Activated CD8-positive, alpha-beta memory T cell treated with anti-CD3 and anti-CD28 coated beads, Interleukin-2, amount 10 ng/mL, durations not matched to agents 7 days and 5 days (primary cell): ENCODE data around the gene UBR3. TPM values are rescaled to one million over a fixed set of nuclear protein-coding genes. Genes with fewer than 3 reads are reported as not detected.
"Not testable (repeated sequence)": the region's sequence is repeated elsewhere in the genome, so short reads cannot be mapped to it uniquely, and the experiment has no call there.

Experiments
- ATAC-seq: fragments of 150-1000 bp; cut with Tn5 transposase; one replicate; pipeline ENCODE4 v1.10.0; 2021; ENCODE audit warnings: moderate library complexity
- CTCF ChIA-PET: fragments of 350-600 bp; sonication (Branson Sonifier 250); formaldehyde crosslinking; loops from one replicate; lab custom pipeline; 2021; ENCODE audit warnings: antibody characterized with exemption; lab: Charles Lee
- DNase-seq: peaks from one replicate; pipeline ENCODE4 v3.0.0-alpha.2; 2020
- H3K27ac Mint-ChIP-seq: one replicate; pipeline ENCODE4 v1.8.0; 2021; ENCODE audit warnings: mild to moderate bottlenecking, mixed read lengths
- H3K27me3 Mint-ChIP-seq: one replicate; pipeline ENCODE4 v1.8.0; 2021; ENCODE audit warnings: mixed read lengths
- H3K36me3 Mint-ChIP-seq: one replicate; pipeline ENCODE4 v1.8.0; 2021; ENCODE audit warnings: mild to moderate bottlenecking, mixed read lengths
- H3K4me1 Mint-ChIP-seq: one replicate; pipeline ENCODE4 v1.8.0; 2021; ENCODE audit warnings: mixed read lengths
- H3K4me3 Mint-ChIP-seq: one replicate; pipeline ENCODE4 v1.8.0; 2021; ENCODE audit warnings: mild to moderate bottlenecking, moderate library complexity, mixed read lengths
- H3K9me3 Mint-ChIP-seq: one replicate; pipeline ENCODE4 v1.8.0; 2022; ENCODE audit warnings: low read depth, mixed read lengths
- total RNA-seq, 2 experiments: library from RNA; stranded (reverse); gene quantifications; one replicate each; pipeline ENCODE4 v1.2.3, GENCODE V29; 2021

Gene UBR3
- total RNA-seq, 2 experiments from 2014 or later: 21.3 to 23.2 TPM

- CTCF ChIA-PET, DNase-seq, ATAC-seq, H3K27ac Mint-ChIP-seq, H3K4me1 Mint-ChIP-seq, H3K27me3 Mint-ChIP-seq, H3K4me3 Mint-ChIP-seq, H3K9me3 Mint-ChIP-seq: not testable (repeated sequence)
- H3K36me3 Mint-ChIP-seq: peaks cover 18% of the 10 kb centered on the region
These were observed 72.8 kb downstream of the UBR3 start for GRCh38 chr2:169900103-169900502.

- DNase-seq: no peak
- Mint-ChIP-seq H3K4me3 (no peak overlapping the region), H3K36me3 (peaks cover 16% of the 10 kb centered on the region), H3K27me3 (no peaks in the 10 kb centered on the region), H3K27ac (no peak overlapping the region), H3K4me1 (peaks cover 4% of the 10 kb centered on the region), H3K9me3 (no peaks in the 10 kb centered on the region)
- ATAC-seq: no peak
- CTCF ChIA-PET: no interaction called here
These were observed 73.4 kb downstream of the UBR3 start for GRCh38 chr2:169900686-169901085.

GRCh38 chr2:169906731-169907130 is 79.5 kb downstream of the UBR3 start:
- H3K36me3 Mint-ChIP-seq: peaks cover 5% of the 10 kb centered on the region
- no peaks in the 10 kb centered on the region for H3K4me1 Mint-ChIP-seq
- CTCF ChIA-PET: interaction anchor here (1.2 kb wide), 1 partner anchor 13 kb away, joined by 4 read pairs; no protein-coding TSS in a partner anchor
- no peaks in the 10 kb centered on the region for H3K9me3 Mint-ChIP-seq
- ATAC-seq: no peak
- H3K4me3 Mint-ChIP-seq: no peak overlapping the region
- no peak overlapping the region for H3K27ac Mint-ChIP-seq
- no peaks in the 10 kb centered on the region for H3K27me3 Mint-ChIP-seq
- no peak for DNase-seq

GRCh38 chr2:169909376-169909775 is 82.1 kb downstream of the UBR3 start:
- no peak for DNase-seq
- peaks cover 3% of the 10 kb centered on the region for H3K36me3 Mint-ChIP-seq
- H3K9me3 Mint-ChIP-seq: no peaks in the 10 kb centered on the region
- no peak for ATAC-seq
- no peaks in the 10 kb centered on the region for H3K27me3 Mint-ChIP-seq
- H3K4me1 Mint-ChIP-seq: no peaks in the 10 kb centered on the region
- CTCF ChIA-PET: no interaction called here
- H3K27ac Mint-ChIP-seq: no peak overlapping the region
- H3K4me3 Mint-ChIP-seq: no peak overlapping the region

- Mint-ChIP-seq H3K27ac (no peak overlapping the region), H3K36me3 (peaks cover 3% of the 10 kb centered on the region), H3K4me1 (no peaks in the 10 kb centered on the region), H3K9me3 (no peaks in the 10 kb centered on the region), H3K27me3 (no peaks in the 10 kb centered on the region), H3K4me3 (no peak overlapping the region)
- no peak for ATAC-seq
- no peak for DNase-seq
- CTCF ChIA-PET: no interaction called here
These were observed 83.0 kb downstream of the UBR3 start for GRCh38 chr2:169910109-169910799.

GRCh38 chr2:169911119-169911518 is 83.9 kb downstream of the UBR3 start:
- no peak overlapping the region for H3K27ac Mint-ChIP-seq
- CTCF ChIA-PET: no interaction called here
- peaks cover 3% of the 10 kb centered on the region for H3K36me3 Mint-ChIP-seq
- DNase-seq (no peak), ATAC-seq (no peak)
- H3K4me1 Mint-ChIP-seq: no peaks in the 10 kb centered on the region
- H3K4me3 Mint-ChIP-seq: no peak overlapping the region
- no peaks in the 10 kb centered on the region for H3K9me3 Mint-ChIP-seq
- H3K27me3 Mint-ChIP-seq: no peaks in the 10 kb centered on the region

- Mint-ChIP-seq H3K27me3 (no peaks in the 10 kb centered on the region), H3K4me1 (no peaks in the 10 kb centered on the region), H3K36me3 (peaks cover 6% of the 10 kb centered on the region), H3K4me3 (no peak overlapping the region), H3K9me3 (no peaks in the 10 kb centered on the region), H3K27ac (no peak overlapping the region)
- CTCF ChIA-PET: interaction anchor here (1.6 kb wide), 1 partner anchor 10 kb away, joined by 3 read pairs; no protein-coding TSS in a partner anchor
- DNase-seq (no peak), ATAC-seq (no peak)
These were observed 89.4 kb downstream of the UBR3 start for GRCh38 chr2:169916623-169917022.

GRCh38 chr2:169923977-169924376 is 96.7 kb downstream of the UBR3 start:
- no peak overlapping the region for H3K27ac Mint-ChIP-seq
- ATAC-seq (no peak), DNase-seq (no peak)
- no peaks in the 10 kb centered on the region for H3K9me3 Mint-ChIP-seq
- CTCF ChIA-PET: interaction anchor here (0.5 to 1.7 kb wide), 3 partner anchors 96 to 309 kb away, joined by 3 to 5 read pairs (median 3); partner anchors contain the start of gene METTL5
- H3K27me3 Mint-ChIP-seq: no peaks in the 10 kb centered on the region
- peaks cover 4% of the 10 kb centered on the region for H3K36me3 Mint-ChIP-seq
- no peak overlapping the region for H3K4me3 Mint-ChIP-seq
- H3K4me1 Mint-ChIP-seq: peaks cover 2% of the 10 kb centered on the region

GRCh38 chr2:169925968-169926367 is 98.7 kb downstream of the UBR3 start:
- Mint-ChIP-seq H3K36me3 (peaks cover 2% of the 10 kb centered on the region), H3K9me3 (no peaks in the 10 kb centered on the region), H3K4me1 (peaks cover 2% of the 10 kb centered on the region), H3K4me3 (no peak overlapping the region), H3K27me3 (no peaks in the 10 kb centered on the region), H3K27ac (no peak overlapping the region)
- DNase-seq: no peak
- no peak for ATAC-seq
- CTCF ChIA-PET: no interaction called here

- CTCF ChIA-PET: interaction anchor here (0.8 to 1.3 kb wide), 7 partner anchors 98 to 819 kb away, joined by 3 to 9 read pairs (median 3); partner anchors contain the start of gene METTL5
- H3K27me3 Mint-ChIP-seq: no peaks in the 10 kb centered on the region
- no peak overlapping the region for H3K27ac Mint-ChIP-seq
- DNase-seq (no peak), ATAC-seq (no peak)
- no peaks in the 10 kb centered on the region for H3K9me3 Mint-ChIP-seq
- H3K4me1 Mint-ChIP-seq: no peaks in the 10 kb centered on the region
- no peak overlapping the region for H3K4me3 Mint-ChIP-seq
- peaks cover 2% of the 10 kb centered on the region for H3K36me3 Mint-ChIP-seq
These were observed 101.2 kb downstream of the UBR3 start for GRCh38 chr2:169928463-169928864.

- no peak for DNase-seq
- no peaks in the 10 kb centered on the region for H3K27me3 Mint-ChIP-seq
- CTCF ChIA-PET: interaction anchor here (2.3 kb wide), 1 partner anchor 109 kb away, joined by 9 read pairs; the partner anchor contains the start of gene METTL5
- peaks cover 3% of the 10 kb centered on the region for H3K36me3 Mint-ChIP-seq
- no peak overlapping the region for H3K4me3 Mint-ChIP-seq
- peak; percentile 60 for ATAC-seq
- no peaks in the 10 kb centered on the region for H3K4me1 Mint-ChIP-seq
- no peak overlapping the region for H3K27ac Mint-ChIP-seq
- H3K9me3 Mint-ChIP-seq: no peaks in the 10 kb centered on the region
These were observed 106.0 kb downstream of the UBR3 start for GRCh38 chr2:169933124-169933711.

GRCh38 chr2:169936652-169937051 is 109.4 kb downstream of the UBR3 start:
- H3K4me3 Mint-ChIP-seq, H3K9me3 Mint-ChIP-seq, ATAC-seq, DNase-seq, H3K27me3 Mint-ChIP-seq, H3K36me3 Mint-ChIP-seq, H3K4me1 Mint-ChIP-seq, H3K27ac Mint-ChIP-seq, CTCF ChIA-PET: not testable (repeated sequence)

GRCh38 chr2:169945515-169945914 is 118.3 kb downstream of the UBR3 start:
- no peak overlapping the region for H3K4me3 Mint-ChIP-seq
- no peak for DNase-seq
- peaks cover 15% of the 10 kb centered on the region for H3K36me3 Mint-ChIP-seq
- peaks cover 2% of the 10 kb centered on the region for H3K4me1 Mint-ChIP-seq
- no peak for ATAC-seq
- H3K27ac Mint-ChIP-seq: no peak overlapping the region
- no peaks in the 10 kb centered on the region for H3K9me3 Mint-ChIP-seq
- H3K27me3 Mint-ChIP-seq: no peaks in the 10 kb centered on the region
- CTCF ChIA-PET: no interaction called here

GRCh38 chr2:169946092-169946491 is 118.8 kb downstream of the UBR3 start:
- Mint-ChIP-seq H3K4me1 (peaks cover 2% of the 10 kb centered on the region), H3K4me3 (no peak overlapping the region), H3K27me3 (no peaks in the 10 kb centered on the region), H3K9me3 (no peaks in the 10 kb centered on the region), H3K27ac (no peak overlapping the region), H3K36me3 (peaks cover 18% of the 10 kb centered on the region)
- ATAC-seq (no peak), DNase-seq (no peak)
- CTCF ChIA-PET: no interaction called here
